22Rv1 (cell line): ENCODE data around the gene FILIP1.

ENCODE experiments used
- CTCF ChIP-seq: fragments of 450-650 bp; IDR thresholded peaks from 2 replicates; pipeline ENCODE4 v1.5.1; 2017; ENCODE audit warnings: mild to moderate bottlenecking
- ZFX ChIP-seq: fragments of 450-650 bp; IDR thresholded peaks from 2 replicates; pipeline ENCODE4 v1.6.1; 2017; ENCODE audit warnings: antibody characterized with exemption, borderline replicate concordance

- no peak for TF ChIP-seq CTCF
- TF ChIP-seq ZFX = no peak
Observed at GRCh38 chr6:75281653-75282052, 211.9 kb downstream of the FILIP1 start.
